Activated T-cell treated with anti-CD3 and anti-CD28 coated beads for 1 hour (primary cell): ENCODE measurements around the gene TRIOBP.

Experiments
- DNase-seq: peaks from one replicate; pipeline ENCODE4 v3.0.0-alpha.2; 2020; ENCODE audit warnings: low read depth

Gene TRIOBP

DNA sequence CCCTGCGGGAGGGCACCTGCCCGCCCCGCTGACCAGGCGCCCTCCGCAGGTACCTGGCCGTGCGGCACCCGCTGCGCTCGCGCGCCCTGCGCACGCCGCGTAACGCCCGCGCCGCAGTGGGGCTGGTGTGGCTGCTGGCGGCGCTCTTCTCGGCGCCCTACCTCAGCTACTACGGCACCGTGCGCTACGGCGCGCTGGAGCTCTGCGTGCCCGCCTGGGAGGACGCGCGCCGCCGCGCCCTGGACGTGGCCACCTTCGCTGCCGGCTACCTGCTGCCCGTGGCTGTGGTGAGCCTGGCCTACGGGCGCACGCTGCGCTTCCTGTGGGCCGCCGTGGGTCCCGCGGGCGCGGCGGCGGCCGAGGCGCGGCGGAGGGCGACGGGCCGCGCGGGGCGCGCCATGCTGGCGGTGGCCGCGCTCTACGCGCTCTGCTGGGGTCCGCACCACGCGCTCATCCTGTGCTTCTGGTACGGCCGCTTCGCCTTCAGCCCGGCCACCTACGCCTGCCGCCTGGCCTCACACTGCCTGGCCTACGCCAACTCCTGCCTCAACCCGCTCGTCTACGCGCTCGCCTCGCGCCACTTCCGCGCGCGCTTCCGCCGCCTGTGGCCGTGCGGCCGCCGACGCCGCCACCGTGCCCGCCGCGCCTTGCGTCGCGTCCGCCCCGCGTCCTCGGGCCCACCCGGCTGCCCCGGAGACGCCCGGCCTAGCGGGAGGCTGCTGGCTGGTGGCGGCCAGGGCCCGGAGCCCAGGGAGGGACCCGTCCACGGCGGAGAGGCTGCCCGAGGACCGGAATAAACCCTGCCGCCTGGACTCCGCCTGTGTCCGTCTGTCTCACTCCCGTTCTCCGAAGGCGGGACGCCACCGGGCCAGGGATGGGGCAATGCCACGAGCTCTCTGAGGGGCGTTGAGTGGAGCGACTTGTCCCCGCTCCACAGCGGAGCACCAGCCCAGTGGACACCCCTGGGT is 128.1 kb downstream of the TRIOBP start:
- DNase-seq: no peak
